GM13977 (cell line): Measurements from ENCODE around the gene SBNO2.
A peak's percentile ranks its signal among the peaks of the same experiment; 100 is the strongest.

ENCODE experiments used
- DNase-seq: peaks from one replicate; pipeline ENCODE4 v3.0.0; 2012; ENCODE audit warnings: low spot score
- in situ Hi-C: fragments of 300-500 bp; cut with MboI; formaldehyde crosslinking; loops from one replicate; pipeline ENCODE4 v1.12.0; 2022; ENCODE audit warnings: low sequenced_read_pairs, low pct_unique_long_range_greater_than_20kb, mixed read lengths, inconsistent platforms; ENCODE audit not compliant: unreplicated experiment
- TF ChIP-seq, protein P1 (sequence below): IDR thresholded peaks from 2 replicates; pipeline ENCODE4 v1.5.1; 2012; ENCODE audit warnings: mild to moderate bottlenecking, control low read depth; ENCODE audit not compliant: insufficient read depth; ENCODE audit errors: extremely low read depth, missing control alignments

The SBNO2 gene

DNA sequence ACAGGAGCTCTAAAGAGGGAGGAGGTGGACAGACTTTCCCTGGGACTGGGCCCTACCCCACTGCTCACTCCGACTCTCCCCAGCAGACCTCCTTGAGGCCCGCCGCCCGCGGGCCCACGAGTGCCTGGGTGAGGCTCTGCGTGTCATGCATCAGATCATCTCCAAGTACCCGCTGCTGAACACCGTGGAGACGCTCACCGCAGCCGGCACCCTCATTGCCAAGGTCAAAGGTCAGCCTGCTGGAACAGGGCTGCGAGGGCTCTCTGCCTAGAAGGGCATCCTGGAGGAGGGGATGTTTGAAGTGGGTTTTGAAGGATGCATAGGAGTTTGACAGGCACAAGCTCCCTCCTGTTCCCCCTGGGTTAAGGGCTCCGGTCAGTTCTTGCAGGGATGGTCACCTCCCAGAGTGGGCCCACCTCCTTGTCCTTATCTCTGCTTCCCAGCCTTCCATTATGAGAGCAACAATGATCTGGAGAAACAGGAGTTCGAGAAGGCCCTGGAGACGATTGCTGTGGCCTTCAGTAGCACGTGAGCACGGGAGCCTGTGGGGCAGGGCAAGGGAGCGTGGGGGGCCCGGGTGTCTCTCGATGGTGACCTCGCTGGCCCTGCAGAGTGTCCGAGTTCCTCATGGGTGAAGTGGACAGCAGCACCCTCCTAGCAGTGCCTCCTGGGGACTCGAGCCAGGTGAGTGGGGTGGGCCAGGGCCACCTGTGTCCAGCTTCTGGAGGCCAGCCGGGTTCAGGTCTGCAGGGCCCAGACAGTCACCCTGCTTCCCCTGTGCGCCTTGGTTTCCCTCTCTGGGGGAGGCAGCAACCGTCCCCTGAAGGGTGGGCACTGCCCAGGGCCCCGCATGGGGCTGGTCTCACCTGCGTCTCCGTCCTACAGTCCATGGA is 100.8 kb downstream of the SBNO2 start:
- no peak for DNase-seq
- in situ Hi-C loops: no loop called here
- TF ChIP-seq, protein P1, sequence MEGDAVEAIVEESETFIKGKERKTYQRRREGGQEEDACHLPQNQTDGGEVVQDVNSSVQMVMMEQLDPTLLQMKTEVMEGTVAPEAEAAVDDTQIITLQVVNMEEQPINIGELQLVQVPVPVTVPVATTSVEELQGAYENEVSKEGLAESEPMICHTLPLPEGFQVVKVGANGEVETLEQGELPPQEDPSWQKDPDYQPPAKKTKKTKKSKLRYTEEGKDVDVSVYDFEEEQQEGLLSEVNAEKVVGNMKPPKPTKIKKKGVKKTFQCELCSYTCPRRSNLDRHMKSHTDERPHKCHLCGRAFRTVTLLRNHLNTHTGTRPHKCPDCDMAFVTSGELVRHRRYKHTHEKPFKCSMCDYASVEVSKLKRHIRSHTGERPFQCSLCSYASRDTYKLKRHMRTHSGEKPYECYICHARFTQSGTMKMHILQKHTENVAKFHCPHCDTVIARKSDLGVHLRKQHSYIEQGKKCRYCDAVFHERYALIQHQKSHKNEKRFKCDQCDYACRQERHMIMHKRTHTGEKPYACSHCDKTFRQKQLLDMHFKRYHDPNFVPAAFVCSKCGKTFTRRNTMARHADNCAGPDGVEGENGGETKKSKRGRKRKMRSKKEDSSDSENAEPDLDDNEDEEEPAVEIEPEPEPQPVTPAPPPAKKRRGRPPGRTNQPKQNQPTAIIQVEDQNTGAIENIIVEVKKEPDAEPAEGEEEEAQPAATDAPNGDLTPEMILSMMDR: no peak

DNA sequence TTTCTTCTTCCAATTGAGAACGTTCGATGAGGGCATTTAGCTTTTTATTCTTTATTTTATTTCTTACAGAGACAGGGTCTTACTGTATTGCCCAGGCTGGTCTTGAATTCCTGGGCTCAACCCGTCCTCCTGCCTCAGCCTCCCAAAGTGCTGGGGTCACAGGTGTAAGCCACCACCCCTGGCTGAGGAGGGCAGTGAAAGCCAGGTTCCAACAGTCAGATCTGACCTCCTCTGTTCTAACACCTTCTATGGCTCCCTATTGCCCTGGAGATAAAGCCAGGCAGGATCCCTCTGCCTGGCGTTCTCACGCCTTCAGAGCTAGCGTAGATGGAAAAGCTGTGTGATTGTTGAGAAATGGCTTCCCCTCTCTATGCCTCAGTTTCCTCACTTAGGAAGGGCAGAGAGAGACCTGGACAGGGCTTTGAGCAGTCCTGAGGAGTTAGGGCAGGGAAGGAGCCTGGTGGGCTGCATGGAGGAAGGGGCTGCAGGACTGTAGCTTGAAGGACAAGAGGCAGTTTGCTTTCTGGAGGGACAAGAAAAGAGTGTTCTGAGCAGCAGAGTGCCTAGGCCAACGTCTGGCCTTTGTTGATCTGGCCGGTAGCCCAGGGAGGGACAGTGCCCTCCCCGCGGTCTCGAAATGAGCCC is 101.6 kb downstream of the SBNO2 start:
- TF ChIP-seq, protein P1: no peak
- in situ Hi-C loops: no loop called here
- DNase-seq: no peak

DNA sequence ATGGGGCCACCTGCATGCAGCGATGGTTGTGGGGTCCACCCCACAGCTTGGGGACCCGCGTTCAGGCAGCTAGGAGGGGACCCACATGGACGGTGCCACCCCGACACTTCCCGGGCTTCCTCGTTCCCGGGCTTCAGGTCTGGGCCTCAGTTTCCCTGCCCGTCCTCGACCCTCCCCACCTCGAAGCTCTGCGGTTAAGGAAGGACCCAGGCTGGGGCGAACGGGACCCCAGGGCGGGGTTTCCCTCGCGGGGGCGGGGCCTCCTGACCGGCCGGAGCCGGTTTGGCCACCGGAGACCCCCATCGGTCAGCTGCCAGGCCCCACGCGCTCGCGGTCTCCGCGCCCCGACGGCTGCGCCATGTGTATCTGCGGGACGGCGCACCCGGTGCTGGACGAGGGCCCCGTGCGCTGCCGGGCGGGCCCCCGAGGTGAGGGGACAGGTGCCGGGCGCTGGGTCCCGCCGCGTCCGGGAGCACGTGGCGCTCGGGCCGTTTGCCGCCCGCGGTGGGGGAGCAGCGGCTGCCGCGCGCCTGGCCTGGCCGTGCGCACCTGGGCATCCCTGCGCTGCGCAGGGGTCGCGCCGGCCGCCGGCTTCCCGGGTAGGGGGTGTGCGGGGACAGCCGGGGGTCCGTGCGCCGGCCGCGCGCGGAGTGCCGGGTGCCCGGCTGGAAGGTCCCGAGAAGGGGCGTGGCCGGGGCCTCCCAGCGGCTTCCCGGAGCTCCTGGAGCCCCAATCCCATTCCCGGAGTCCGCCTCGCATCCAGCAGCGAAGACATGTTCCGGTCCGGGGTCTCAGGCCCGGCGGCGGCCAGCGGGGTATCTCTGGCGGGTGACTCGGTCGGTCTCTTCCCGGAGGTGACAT is 102.9 kb downstream of the SBNO2 start:
- TF ChIP-seq, protein P1: no peak
- in situ Hi-C loops: no loop called here
- DNase-seq: no peak

DNA sequence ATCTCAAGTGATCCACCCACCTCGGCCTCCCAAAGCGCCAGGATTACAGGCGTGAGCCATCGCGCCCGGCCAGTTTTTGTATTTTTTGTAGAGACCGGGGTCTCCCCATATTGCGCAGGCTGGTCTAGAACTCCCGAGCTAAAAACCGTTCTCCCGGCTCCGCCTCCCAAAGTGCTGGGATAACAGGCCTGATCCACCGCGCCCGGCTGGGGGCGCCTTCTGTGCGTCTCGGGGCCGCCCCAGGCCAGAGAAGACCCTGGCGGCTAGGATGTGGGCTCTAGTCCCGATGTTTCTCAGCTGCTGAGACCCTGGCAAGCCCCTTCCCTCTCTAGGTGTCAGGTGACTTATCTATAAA is 103.5 kb downstream of the SBNO2 start:
- in situ Hi-C loops: no loop called here
- TF ChIP-seq, protein P1: no peak
- DNase-seq: no peak

DNA sequence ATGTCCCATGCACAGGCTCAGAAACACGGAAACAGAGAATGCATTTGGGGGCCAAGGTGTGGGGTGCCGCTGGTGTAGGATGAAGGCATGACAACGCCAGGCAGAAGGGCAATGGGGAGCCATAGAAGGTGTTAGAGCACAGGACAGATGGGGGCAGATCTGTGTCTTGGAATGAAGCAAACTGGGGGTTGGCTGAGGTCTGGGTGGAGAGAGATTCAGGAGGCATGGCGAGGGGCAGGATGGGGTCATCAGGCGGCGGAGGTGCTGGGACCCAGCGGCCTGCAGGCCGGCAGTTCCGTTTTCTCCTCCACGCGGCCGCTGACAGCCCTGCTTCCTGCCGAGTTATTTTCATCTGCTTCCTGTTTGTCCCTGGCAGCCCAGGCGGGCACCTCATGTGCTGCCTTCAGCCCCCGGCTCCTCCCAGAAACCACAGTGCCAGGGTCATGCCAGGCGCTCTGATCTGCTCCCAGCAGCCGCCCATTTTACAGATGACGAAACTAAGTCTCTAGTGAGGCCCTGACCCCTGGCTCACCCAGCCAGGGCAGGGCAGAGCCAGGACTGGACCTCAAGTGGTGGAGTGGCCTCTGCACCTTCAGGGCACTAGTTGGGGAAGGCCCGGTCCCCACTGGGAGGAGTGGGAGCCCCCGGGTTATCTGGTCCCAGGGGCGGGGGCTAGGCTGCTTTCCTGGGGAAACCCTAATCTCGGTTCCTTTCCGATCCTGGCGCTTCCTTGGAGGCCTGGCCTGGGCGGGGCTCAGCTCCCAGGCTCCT is 104.9 kb downstream of the SBNO2 start:
- in situ Hi-C loops: no loop called here
- TF ChIP-seq, protein P1: no peak
- DNase-seq: peak; percentile 61
